ENCODE results near the gene ZNF385C.

Gene ZNF385C

DNA sequence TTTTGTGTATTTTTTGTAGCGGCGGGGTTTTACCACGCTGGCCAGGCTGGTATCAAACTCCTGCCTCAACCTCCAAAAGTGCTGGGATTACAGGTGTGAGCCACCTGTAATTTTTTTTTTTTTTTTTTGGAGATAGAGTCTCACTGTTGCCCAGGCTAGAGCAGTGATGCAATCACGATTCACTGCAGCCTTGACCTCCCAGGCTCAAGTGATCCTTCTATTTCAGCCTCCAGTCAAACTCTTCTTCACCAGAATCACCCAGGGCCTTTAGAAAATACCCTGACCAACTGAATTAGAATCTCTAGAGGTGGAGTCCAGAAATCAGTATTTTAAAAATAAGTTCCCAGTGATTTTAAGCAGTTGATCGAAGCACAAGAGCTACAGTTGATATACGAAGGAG is 36.9 kb upstream of the ZNF385C start:
- no peak overlapping the region for H3K9ac ChIP-seq (ENCODE audit: low read depth, low read length)
- H3K9me3 ChIP-seq (ENCODE audit: insufficient read depth, low read depth, low read length): no peaks in the 10 kb centered on the region
- peaks cover 10% of the 10 kb centered on the region; the same call in 1 of the 2 replicates for H3K4me1 ChIP-seq (ENCODE audit: insufficient read depth, low read length)
- no peaks in the 10 kb centered on the region for H3K27me3 ChIP-seq (ENCODE audit: insufficient read depth, low read length)
- no peak overlapping the region for H3K4me3 ChIP-seq (ENCODE audit: low read length)
- WGBS: 98% methylated on average over 6 of the region's 6 CpGs
- no peak overlapping the region for H3K27ac ChIP-seq (ENCODE audit: low read depth, low read length)
- H3K36me3 ChIP-seq (ENCODE audit: insufficient read depth, low read length): peaks cover 12% of the 10 kb centered on the region

DNA sequence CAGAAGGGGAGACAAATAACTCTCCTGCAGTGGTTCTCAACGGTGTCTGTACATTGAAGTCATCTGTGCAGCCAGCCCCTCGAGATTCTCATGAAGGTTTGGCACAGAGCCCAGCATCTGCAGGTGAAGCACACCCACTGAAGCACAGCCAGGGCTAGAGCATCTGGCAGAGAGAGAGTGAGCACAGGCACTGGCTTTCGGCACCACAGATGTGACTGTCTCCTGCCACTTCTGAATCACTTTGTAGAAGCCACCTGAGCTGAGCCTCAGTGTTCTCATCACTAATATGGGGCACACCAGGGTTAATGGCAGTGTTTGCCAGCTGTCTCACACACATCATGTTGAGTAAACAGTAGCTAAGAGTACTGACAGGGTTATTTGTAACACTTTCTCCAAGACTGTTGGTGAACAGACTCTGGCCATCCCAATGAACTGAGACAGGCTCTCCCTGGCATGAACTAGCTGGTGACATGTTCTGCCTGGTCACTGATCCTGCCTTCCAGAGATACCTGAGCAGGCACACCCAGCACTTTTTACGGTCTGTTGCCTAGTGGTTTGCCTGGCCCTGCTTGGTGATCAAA is 35.3 kb upstream of the ZNF385C start:
- Histone ChIP-seq H3K4me3 (ENCODE audit: low read length) (no peak overlapping the region), H3K9me3 (ENCODE audit: insufficient read depth, low read depth, low read length) (no peaks in the 10 kb centered on the region), H3K27me3 (ENCODE audit: insufficient read depth, low read length) (no peaks in the 10 kb centered on the region), H3K9ac (ENCODE audit: low read depth, low read length) (no peak overlapping the region), H3K36me3 (ENCODE audit: insufficient read depth, low read length) (peaks cover 28% of the 10 kb centered on the region), H3K27ac (ENCODE audit: low read depth, low read length) (no peak overlapping the region), H3K4me1 (ENCODE audit: insufficient read depth, low read length) (peaks cover 10% of the 10 kb centered on the region; the same call in 1 of the 2 replicates)
- 93% methylated on average over 4 of the region's 4 CpGs for WGBS

GRCh38 chr17:42132941-42133340 is 34.7 kb upstream of the ZNF385C start:
- Histone ChIP-seq H3K27me3 (ENCODE audit: insufficient read depth, low read length) (no peaks in the 10 kb centered on the region), H3K4me1 (ENCODE audit: insufficient read depth, low read length) (peaks cover 10% of the 10 kb centered on the region; the same call in 1 of the 2 replicates), H3K36me3 (ENCODE audit: insufficient read depth, low read length) (peaks cover 34% of the 10 kb centered on the region), H3K4me3 (ENCODE audit: low read length) (no peak overlapping the region), H3K9me3 (ENCODE audit: insufficient read depth, low read depth, low read length) (no peaks in the 10 kb centered on the region), H3K9ac (ENCODE audit: low read depth, low read length) (no peak overlapping the region), H3K27ac (ENCODE audit: low read depth, low read length) (no peak overlapping the region)
- WGBS: 85% methylated on average over 3 of the region's 3 CpGs

DNA sequence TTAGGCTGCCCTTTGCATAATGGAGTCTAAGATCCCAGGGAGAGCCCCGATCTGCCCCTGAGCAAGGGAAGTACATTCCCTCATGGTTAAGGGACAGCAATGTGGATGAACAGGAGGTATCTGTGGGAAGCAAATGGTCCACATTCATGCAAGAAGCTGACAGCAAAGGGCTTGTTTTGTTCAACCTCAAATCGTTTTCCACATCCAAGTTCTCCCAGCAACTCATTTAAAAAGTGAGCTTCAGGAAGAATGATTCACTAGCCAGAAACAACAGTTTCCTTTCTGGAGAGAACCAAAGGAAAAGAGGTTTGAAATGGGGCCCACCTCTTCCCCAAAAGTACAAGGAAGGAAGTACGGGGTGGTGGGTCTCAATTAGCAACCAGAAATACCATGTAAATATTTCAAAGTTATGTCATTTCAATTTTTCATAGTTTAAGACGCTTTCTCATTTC is 33.7 kb upstream of the ZNF385C start:
- H3K27me3 ChIP-seq (ENCODE audit: insufficient read depth, low read length): no peaks in the 10 kb centered on the region
- no peak overlapping the region for H3K9ac ChIP-seq (ENCODE audit: low read depth, low read length)
- peaks cover 43% of the 10 kb centered on the region for H3K36me3 ChIP-seq (ENCODE audit: insufficient read depth, low read length)
- H3K4me1 ChIP-seq (ENCODE audit: insufficient read depth, low read length): peaks cover 10% of the 10 kb centered on the region; the same call in 1 of the 2 replicates
- H3K9me3 ChIP-seq (ENCODE audit: insufficient read depth, low read depth, low read length): no peaks in the 10 kb centered on the region
- H3K27ac ChIP-seq (ENCODE audit: low read depth, low read length): no peak overlapping the region
- 77% methylated on average over 3 of the region's 4 CpGs for WGBS
- H3K4me3 ChIP-seq (ENCODE audit: low read length): no peak overlapping the region

DNA sequence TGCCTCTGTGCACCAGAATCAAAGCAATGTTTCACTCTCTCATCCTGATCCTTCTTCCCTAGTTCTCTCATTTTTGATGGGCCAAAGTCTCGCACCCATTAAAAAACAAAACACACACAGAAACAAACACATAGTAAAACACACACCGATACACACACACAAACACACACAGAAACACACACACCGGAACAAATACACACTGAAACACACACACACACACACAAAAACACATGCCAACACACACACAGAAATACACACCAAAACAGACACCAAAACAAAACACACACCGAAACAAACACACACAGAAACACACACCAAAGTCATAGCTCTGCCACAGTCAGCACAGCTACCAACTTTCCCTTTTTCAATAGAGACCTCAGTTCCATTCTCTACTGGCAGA is 33.0 kb upstream of the ZNF385C start:
- WGBS: 93% methylated on average over 4 of the region's 4 CpGs
- H3K9me3 ChIP-seq (ENCODE audit: insufficient read depth, low read depth, low read length): no peaks in the 10 kb centered on the region
- peaks cover 10% of the 10 kb centered on the region; the same call in 1 of the 2 replicates for H3K4me1 ChIP-seq (ENCODE audit: insufficient read depth, low read length)
- H3K36me3 ChIP-seq (ENCODE audit: insufficient read depth, low read length): peaks cover 49% of the 10 kb centered on the region
- H3K4me3 ChIP-seq (ENCODE audit: low read length): no peak overlapping the region
- no peaks in the 10 kb centered on the region for H3K27me3 ChIP-seq (ENCODE audit: insufficient read depth, low read length)
- H3K27ac ChIP-seq (ENCODE audit: low read depth, low read length): no peak overlapping the region
- no peak overlapping the region for H3K9ac ChIP-seq (ENCODE audit: low read depth, low read length)

- H3K27me3 ChIP-seq (ENCODE audit: insufficient read depth, low read length): no peaks in the 10 kb centered on the region
- H3K9me3 ChIP-seq (ENCODE audit: insufficient read depth, low read depth, low read length): no peaks in the 10 kb centered on the region
- H3K27ac ChIP-seq (ENCODE audit: low read depth, low read length): no peak overlapping the region
- H3K4me1 ChIP-seq (ENCODE audit: insufficient read depth, low read length): peaks cover 8% of the 10 kb centered on the region; the same call in 1 of the 2 replicates
- no peak overlapping the region for H3K4me3 ChIP-seq (ENCODE audit: low read length)
- H3K9ac ChIP-seq (ENCODE audit: low read depth, low read length): no peak overlapping the region
- H3K36me3 ChIP-seq (ENCODE audit: insufficient read depth, low read length): peaks cover 56% of the 10 kb centered on the region
- 94% methylated on average over 16 of the region's 16 CpGs for WGBS
Measured at GRCh38 chr17:42130310-42130936, 32.1 kb upstream of the ZNF385C start.

DNA sequence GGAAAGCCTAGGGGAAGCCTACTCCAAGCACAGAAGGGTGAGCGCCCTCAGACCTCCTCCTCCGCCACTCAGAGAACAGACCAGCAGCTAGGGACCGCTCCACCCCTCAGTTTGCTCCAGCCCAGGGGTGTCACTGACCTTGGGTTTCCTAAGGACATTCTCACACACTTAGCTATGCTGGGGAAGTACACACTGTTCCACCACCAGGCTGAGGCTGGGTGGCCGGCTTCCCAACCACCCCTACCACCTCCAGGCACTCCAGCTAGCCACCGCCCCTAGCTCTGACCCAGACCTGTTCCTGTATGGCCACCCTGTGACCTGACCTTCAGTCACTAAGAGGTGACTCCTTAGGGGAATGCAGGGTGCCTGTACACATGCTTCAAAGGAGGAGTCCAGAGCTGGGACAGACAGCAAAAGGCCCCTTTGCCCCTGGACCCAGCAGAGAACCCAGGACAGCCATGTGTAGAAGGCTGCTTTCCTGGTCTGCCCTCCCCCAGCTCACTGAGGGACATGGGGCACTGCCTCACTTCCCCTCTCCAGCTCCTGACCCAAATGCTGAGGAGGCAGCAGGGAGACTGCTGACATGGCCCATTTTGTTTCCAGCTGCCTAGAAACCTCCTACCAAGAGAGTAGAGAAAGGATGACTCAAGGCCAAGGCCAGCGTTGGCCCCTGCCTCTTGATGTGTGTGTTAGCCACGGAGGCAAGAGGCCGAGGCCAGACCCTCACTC is 31.0 kb upstream of the ZNF385C start:
- peaks cover 6% of the 10 kb centered on the region; the same call in 1 of the 2 replicates for H3K4me1 ChIP-seq (ENCODE audit: insufficient read depth, low read length)
- no peaks in the 10 kb centered on the region for H3K9me3 ChIP-seq (ENCODE audit: insufficient read depth, low read depth, low read length)
- peaks cover 66% of the 10 kb centered on the region for H3K36me3 ChIP-seq (ENCODE audit: insufficient read depth, low read length)
- WGBS: 97% methylated on average over 8 of the region's 8 CpGs
- H3K4me3 ChIP-seq (ENCODE audit: low read length): no peak overlapping the region
- no peaks in the 10 kb centered on the region for H3K27me3 ChIP-seq (ENCODE audit: insufficient read depth, low read length)
- no peak overlapping the region for H3K27ac ChIP-seq (ENCODE audit: low read depth, low read length)
- no peak overlapping the region for H3K9ac ChIP-seq (ENCODE audit: low read depth, low read length)

- 92% methylated on average over 6 of the region's 6 CpGs for WGBS
- H3K36me3 ChIP-seq (ENCODE audit: insufficient read depth, low read length): peaks cover 62% of the 10 kb centered on the region
Measured at GRCh38 chr17:42127414-42127813, 29.1 kb upstream of the ZNF385C start.

GRCh38 chr17:42126836-42127235 is 28.6 kb upstream of the ZNF385C start:
- Histone ChIP-seq H3K4me1 (ENCODE audit: insufficient read depth, low read length) (peaks cover 4% of the 10 kb centered on the region; the same call in 1 of the 2 replicates), H3K4me3 (ENCODE audit: low read length) (no peak overlapping the region), H3K36me3 (ENCODE audit: insufficient read depth, low read length) (peaks cover 62% of the 10 kb centered on the region), H3K9me3 (ENCODE audit: insufficient read depth, low read depth, low read length) (no peaks in the 10 kb centered on the region), H3K9ac (ENCODE audit: low read depth, low read length) (no peak overlapping the region), H3K27ac (ENCODE audit: low read depth, low read length) (no peak overlapping the region), H3K27me3 (ENCODE audit: insufficient read depth, low read length) (no peaks in the 10 kb centered on the region)
- 93% methylated on average over 3 of the region's 3 CpGs for WGBS

More at GRCh38 chr17:42127414-42127813, 29.1 kb upstream of the ZNF385C start:
- Histone ChIP-seq H3K27me3 (ENCODE audit: insufficient read depth, low read length) (no peaks in the 10 kb centered on the region), H3K27ac (ENCODE audit: low read depth, low read length) (no peak overlapping the region), H3K9me3 (ENCODE audit: insufficient read depth, low read depth, low read length) (no peaks in the 10 kb centered on the region), H3K4me1 (ENCODE audit: insufficient read depth, low read length) (peaks cover 4% of the 10 kb centered on the region; the same call in 1 of the 2 replicates), H3K9ac (ENCODE audit: low read depth, low read length) (no peak overlapping the region), H3K4me3 (ENCODE audit: low read length) (no peak overlapping the region)

DNA sequence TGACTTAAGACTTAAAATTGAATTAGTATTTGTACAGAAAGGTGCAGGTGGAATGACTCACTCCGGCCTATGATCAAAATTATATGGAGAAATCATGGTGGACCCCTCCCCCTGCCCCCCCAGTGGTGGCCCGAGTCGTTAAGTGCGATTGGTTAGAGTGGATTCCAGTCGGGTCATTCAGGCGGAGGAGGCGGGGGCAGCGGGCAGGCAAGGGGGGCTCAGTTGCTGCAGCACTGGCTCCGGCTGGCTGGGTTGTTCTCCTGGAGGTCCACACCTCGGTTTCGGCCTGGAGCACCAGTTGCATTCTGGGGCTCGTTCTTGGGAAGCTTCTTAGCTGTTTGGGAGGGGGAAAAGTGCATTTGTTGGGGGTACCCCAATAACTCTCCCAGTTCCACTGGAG is 27.3 kb upstream of the ZNF385C start:
- Histone ChIP-seq H3K27me3 (ENCODE audit: insufficient read depth, low read length) (no peaks in the 10 kb centered on the region), H3K4me1 (ENCODE audit: insufficient read depth, low read length) (peaks cover 4% of the 10 kb centered on the region; the same call in 1 of the 2 replicates), H3K27ac (ENCODE audit: low read depth, low read length) (no peak overlapping the region), H3K9me3 (ENCODE audit: insufficient read depth, low read depth, low read length) (no peaks in the 10 kb centered on the region), H3K4me3 (ENCODE audit: low read length) (no peak overlapping the region), H3K9ac (ENCODE audit: low read depth, low read length) (no peak overlapping the region), H3K36me3 (ENCODE audit: insufficient read depth, low read length) (peaks cover 60% of the 10 kb centered on the region)
- 89% methylated on average over 12 of the region's 12 CpGs for WGBS

DNA sequence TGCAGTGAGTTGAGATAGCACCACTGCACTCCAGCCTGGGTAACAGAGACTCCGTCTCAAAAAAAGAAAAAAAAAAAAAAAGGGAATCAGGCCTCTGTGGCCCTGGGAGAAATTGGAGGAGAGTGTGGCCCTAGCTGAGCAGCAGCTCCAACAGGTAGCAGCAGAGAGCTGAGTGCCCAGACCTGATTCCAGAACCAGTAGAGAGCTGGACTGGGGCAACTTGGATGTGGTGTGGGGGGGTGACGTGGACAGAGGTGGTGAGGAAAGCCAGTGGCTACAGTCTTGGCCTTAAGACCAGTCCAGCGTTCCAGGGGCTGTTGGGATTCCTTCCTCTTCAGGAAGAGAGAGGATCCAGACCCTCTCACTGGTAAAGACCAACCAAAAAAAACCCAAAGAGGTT is 26.0 kb upstream of the ZNF385C start:
- Histone ChIP-seq H3K27ac (ENCODE audit: low read depth, low read length) (no peak overlapping the region), H3K9ac (ENCODE audit: low read depth, low read length) (no peak overlapping the region), H3K36me3 (ENCODE audit: insufficient read depth, low read length) (peaks cover 48% of the 10 kb centered on the region), H3K4me1 (ENCODE audit: insufficient read depth, low read length) (peaks cover 4% of the 10 kb centered on the region; the same call in 1 of the 2 replicates), H3K9me3 (ENCODE audit: insufficient read depth, low read depth, low read length) (no peaks in the 10 kb centered on the region), H3K4me3 (ENCODE audit: low read length) (no peak overlapping the region), H3K27me3 (ENCODE audit: insufficient read depth, low read length) (no peaks in the 10 kb centered on the region)
- WGBS: 98% methylated on average over 3 of the region's 3 CpGs
